HUES64 (cell line): ENCODE results near the gene DAB2.
"Not testable (repeated sequence)": the region's sequence is repeated elsewhere in the genome, so short reads cannot be mapped to it uniquely, and the experiment has no call there.

ENCODE experiments used
- H3K27ac ChIP-seq: 2 replicates; pipeline ENCODE4 v1.7.0; 2013; ENCODE audit warnings: low read depth, low read length, inconsistent platforms
- H3K27me3 ChIP-seq: 2 replicates; pipeline ENCODE4 v1.6.1; 2013; ENCODE audit warnings: mild to moderate bottlenecking, low read length; ENCODE audit not compliant: insufficient read depth
- H3K36me3 ChIP-seq: 2 replicates; pipeline ENCODE4 v1.6.1; 2013; ENCODE audit warnings: mild to moderate bottlenecking, low read length; ENCODE audit not compliant: insufficient read depth
- H3K4me1 ChIP-seq: 2 replicates; pipeline ENCODE4 v1.6.1; 2013; ENCODE audit warnings: mild to moderate bottlenecking, low read length, moderate library complexity; ENCODE audit not compliant: insufficient read depth
- H3K4me3 ChIP-seq: 2 replicates; pipeline ENCODE4 v1.5.1; 2013; ENCODE audit warnings: mild to moderate bottlenecking, low read length, moderate library complexity
- H3K9ac ChIP-seq: 2 replicates; pipeline ENCODE4 v1.6.1; 2013; ENCODE audit warnings: mild to moderate bottlenecking, low read depth, low read length
- H3K9me3 ChIP-seq: 2 replicates; pipeline ENCODE4 v1.6.1; 2013; ENCODE audit warnings: low read depth, low read length; ENCODE audit not compliant: insufficient read depth
- WGBS: fragments of 150-250, 120-280 bp; methylation state at CpG from one replicate; pipeline ENCODE4 v1.1.7; 2013; ENCODE audit warnings: missing lambda C conversion rate; 5-methylcytosine and 5-hydroxymethylcytosine counted together

Gene DAB2

DNA sequence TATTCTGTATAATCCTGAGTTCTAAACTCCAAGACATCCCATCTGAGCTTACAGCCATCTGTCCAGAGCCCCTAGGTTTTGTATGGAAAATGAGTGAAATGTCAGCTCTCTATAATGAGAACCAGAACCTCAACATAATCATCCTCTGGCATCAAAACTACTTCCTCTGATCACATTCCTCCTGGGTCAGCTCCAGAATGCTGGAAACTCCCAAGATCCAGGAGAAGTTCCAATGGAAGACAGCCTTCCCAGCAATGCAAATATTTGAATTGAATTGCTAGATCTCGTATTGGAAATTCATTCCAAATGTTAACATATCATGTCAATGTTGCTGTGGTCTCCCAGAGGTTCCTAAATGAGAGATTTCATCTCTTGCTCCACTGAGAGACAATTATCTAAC, 84.3 kb downstream of the DAB2 start:
- Histone ChIP-seq H3K4me3 (no peak overlapping the region), H3K9me3 (peaks cover 8% of the 10 kb centered on the region; the same call in 1 of the 2 replicates), H3K36me3 (no peaks in the 10 kb centered on the region), H3K4me1 (no peaks in the 10 kb centered on the region), H3K27me3 (no peaks in the 10 kb centered on the region), H3K9ac (no peak overlapping the region), H3K27ac (no peak overlapping the region)
- 100% methylated on average over 1 of the region's 1 CpG for WGBS

- no peaks in the 10 kb centered on the region for H3K36me3 ChIP-seq
These were observed 87.4 kb downstream of the DAB2 start for GRCh38 chr5:39337252-39337915.

GRCh38 chr5:39334296-39334695, 90.5 kb downstream of the DAB2 start:
- not testable (repeated sequence) for H3K9me3 ChIP-seq, H3K9ac ChIP-seq, H3K27me3 ChIP-seq, H3K4me1 ChIP-seq, H3K4me3 ChIP-seq, H3K27ac ChIP-seq, H3K36me3 ChIP-seq
- 91% methylated on average over 27 of the region's 27 CpGs for WGBS

More at GRCh38 chr5:39337252-39337915, 87.4 kb downstream of the DAB2 start:
- Histone ChIP-seq H3K27ac (no peak overlapping the region), H3K9me3 (peaks cover 6% of the 10 kb centered on the region; the same call in 1 of the 2 replicates), H3K27me3 (no peaks in the 10 kb centered on the region), H3K9ac (no peak overlapping the region), H3K4me3 (no peak overlapping the region), H3K4me1 (no peaks in the 10 kb centered on the region)
- WGBS: 90% methylated on average over 1 of the region's 1 CpG

- Histone ChIP-seq H3K4me3 (no peak overlapping the region), H3K27me3 (no peaks in the 10 kb centered on the region), H3K4me1 (no peaks in the 10 kb centered on the region), H3K36me3 (no peaks in the 10 kb centered on the region), H3K27ac (no peak overlapping the region), H3K9ac (no peak overlapping the region), H3K9me3 (peaks cover 6% of the 10 kb centered on the region; the same call in 1 of the 2 replicates)
- 87% methylated on average over 1 of the region's 1 CpG for WGBS
These were observed 91.7 kb downstream of the DAB2 start for GRCh38 chr5:39333104-39333503.

- H3K9ac ChIP-seq: no peak overlapping the region
- no peaks in the 10 kb centered on the region for H3K27me3 ChIP-seq
- no peaks in the 10 kb centered on the region for H3K4me1 ChIP-seq
- H3K36me3 ChIP-seq: no peaks in the 10 kb centered on the region
- no peak overlapping the region for H3K4me3 ChIP-seq
- 99% methylated on average over 2 of the region's 2 CpGs for WGBS
- no peak overlapping the region for H3K27ac ChIP-seq
- H3K9me3 ChIP-seq: peaks cover 6% of the 10 kb centered on the region; the same call in 1 of the 2 replicates
These were observed 92.9 kb downstream of the DAB2 start for GRCh38 chr5:39331861-39332381.

GRCh38 chr5:39328731-39329130, 96.0 kb downstream of the DAB2 start:
- Histone ChIP-seq H3K4me3 (no peak overlapping the region), H3K9me3 (peaks cover 6% of the 10 kb centered on the region; the same call in 1 of the 2 replicates), H3K36me3 (no peaks in the 10 kb centered on the region), H3K27me3 (no peaks in the 10 kb centered on the region), H3K27ac (no peak overlapping the region), H3K9ac (no peak overlapping the region), H3K4me1 (no peaks in the 10 kb centered on the region)
- WGBS: 100% methylated on average over 1 of the region's 1 CpG

DNA sequence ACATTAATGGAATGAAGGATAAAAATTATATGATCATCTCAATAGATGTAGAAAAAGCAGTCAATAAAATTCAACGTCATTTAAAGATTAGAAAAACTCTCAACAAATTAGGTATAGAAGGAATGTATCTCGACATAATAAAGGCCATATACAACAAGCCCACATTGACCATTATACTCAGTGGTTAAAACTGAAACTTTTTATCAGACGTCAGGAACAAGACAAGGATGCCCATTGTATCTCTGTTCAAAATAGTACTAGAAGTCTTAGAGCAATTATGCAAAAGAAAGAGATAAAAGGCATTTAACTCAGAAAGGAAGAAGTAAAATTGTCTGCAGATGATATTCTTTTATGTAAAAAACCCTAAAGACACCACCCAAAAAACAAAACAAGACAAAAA, 101.2 kb downstream of the DAB2 start:
- Histone ChIP-seq H3K36me3 (no peaks in the 10 kb centered on the region), H3K9me3 (no peaks in the 10 kb centered on the region), H3K4me3 (no peak overlapping the region), H3K27me3 (no peaks in the 10 kb centered on the region), H3K27ac (no peak overlapping the region), H3K4me1 (no peaks in the 10 kb centered on the region), H3K9ac (no peak overlapping the region)
- WGBS: 90% methylated on average over 2 of the region's 3 CpGs
